Measurements from ENCODE around the gene PDILT.
"Not testable (repeated sequence)": the region's sequence is repeated elsewhere in the genome, so short reads cannot be mapped to it uniquely, and the experiment has no call there.

The PDILT gene

GRCh38 chr16:20321671-20322070 lies 82.9 kb downstream of the PDILT start:
- no peak for DNase-seq (ENCODE audit: low spot score)

- not testable (repeated sequence) for DNase-seq (ENCODE audit: low spot score)
Measured at GRCh38 chr16:20321051-20321450, 83.5 kb downstream of the PDILT start.

GRCh38 chr16:20320592-20320991 lies 83.9 kb downstream of the PDILT start:
- DNase-seq (ENCODE audit: low spot score) = no peak

- no peak for DNase-seq (ENCODE audit: low spot score)
Measured at GRCh38 chr16:20320178-20320577, 84.4 kb downstream of the PDILT start.

GRCh38 chr16:20319406-20319805 lies 85.1 kb downstream of the PDILT start:
- no peak for DNase-seq (ENCODE audit: low spot score)

GRCh38 chr16:20318437-20318836 lies 86.1 kb downstream of the PDILT start:
- DNase-seq (ENCODE audit: low spot score) = no peak

GRCh38 chr16:20318006-20318405 lies 86.5 kb downstream of the PDILT start:
- no peak for DNase-seq (ENCODE audit: low spot score)

GRCh38 chr16:20317117-20317516 lies 87.4 kb downstream of the PDILT start:
- DNase-seq (ENCODE audit: low spot score) = no peak

- no peak for DNase-seq (ENCODE audit: low spot score)
Measured at GRCh38 chr16:20316715-20317114, 87.8 kb downstream of the PDILT start.

GRCh38 chr16:20315764-20316163 lies 88.8 kb downstream of the PDILT start:
- no peak for DNase-seq (ENCODE audit: low spot score)

- DNase-seq (ENCODE audit: low spot score) = no peak
Measured at GRCh38 chr16:20314575-20314974, 90.0 kb downstream of the PDILT start.

GRCh38 chr16:20313741-20314140 lies 90.8 kb downstream of the PDILT start:
- no peak for DNase-seq (ENCODE audit: low spot score)

- DNase-seq (ENCODE audit: low spot score) = not testable (repeated sequence)
Measured at GRCh38 chr16:20312536-20313095, 91.9 kb downstream of the PDILT start.

GRCh38 chr16:20311548-20311947 lies 93.0 kb downstream of the PDILT start:
- DNase-seq (ENCODE audit: low spot score) = no peak

- no peak for DNase-seq (ENCODE audit: low spot score)
Measured at GRCh38 chr16:20310421-20311395, 93.8 kb downstream of the PDILT start.

- no peak for DNase-seq (ENCODE audit: low spot score)
Measured at GRCh38 chr16:20309786-20310185, 94.8 kb downstream of the PDILT start.

Measured in hematopoietic multipotent progenitor cell treated with erythropoietin and hydrocortisone succinate and interleukin-3 and kit ligand, for 17 days (in vitro differentiated cells).